HG03060 (cell line): ENCODE data around the gene VWF.
"Not testable (repeated sequence)": the region's sequence is repeated elsewhere in the genome, so short reads cannot be mapped to it uniquely, and the experiment has no call there.

ENCODE experiments used
- ATAC-seq: cut with Tn5 transposase; IDR thresholded peaks from one replicate; pipeline ENCODE4 v1.9.1; 2021; ENCODE audit warnings: low read depth, moderate number of reproducible peaks; ENCODE audit not compliant: unreplicated experiment

The VWF gene

GRCh38 chr12:6146509-6146908 is 22.0 kb upstream of the VWF start:
- no peak for ATAC-seq

GRCh38 chr12:6145564-6145963 is 21.1 kb upstream of the VWF start:
- no peak for ATAC-seq

GRCh38 chr12:6143303-6143675 is 18.8 kb upstream of the VWF start:
- no peak for ATAC-seq

- not testable (repeated sequence) for ATAC-seq
Observed at GRCh38 chr12:6142368-6143302, 18.2 kb upstream of the VWF start.

- ATAC-seq: not testable (repeated sequence)
Observed at GRCh38 chr12:6141731-6142367, 17.4 kb upstream of the VWF start.

- no peak for ATAC-seq
Observed at GRCh38 chr12:6140651-6141447, 16.4 kb upstream of the VWF start.

GRCh38 chr12:6135071-6135470 is 10.6 kb upstream of the VWF start:
- ATAC-seq: no peak

GRCh38 chr12:6133642-6134041 is 9.2 kb upstream of the VWF start:
- no peak for ATAC-seq

GRCh38 chr12:6132496-6132895 is 8.0 kb upstream of the VWF start:
- ATAC-seq: no peak

- no peak for ATAC-seq
Observed at GRCh38 chr12:6125310-6125608, 789 bp upstream of the VWF start.

GRCh38 chr12:6123258-6123657 is 1.2 kb downstream of the VWF start:
- ATAC-seq: no peak

GRCh38 chr12:6122201-6122600 is 2.3 kb downstream of the VWF start:
- ATAC-seq: no peak

GRCh38 chr12:6120796-6121473 is 3.5 kb downstream of the VWF start:
- ATAC-seq: no peak

- no peak for ATAC-seq
Observed at GRCh38 chr12:6118891-6119568, 5.4 kb downstream of the VWF start.

GRCh38 chr12:6116471-6117021 is 7.9 kb downstream of the VWF start:
- no peak for ATAC-seq

GRCh38 chr12:6115389-6115788 is 9.1 kb downstream of the VWF start:
- ATAC-seq: no peak

- no peak for ATAC-seq
Observed at GRCh38 chr12:6114476-6114870, 10.0 kb downstream of the VWF start.

- no peak for ATAC-seq
Observed at GRCh38 chr12:6113691-6114475, 10.6 kb downstream of the VWF start.

GRCh38 chr12:6112004-6112403 is 12.5 kb downstream of the VWF start:
- no peak for ATAC-seq
